Adrenal gland (tissue), 5 donors: Measurements from ENCODE around the gene RCOR1.

Experiments
- CTCF ChIP-seq, 6 experiments: fragments of 450-650 bp in 4 of 6; fragments of 200-600 bp in 2 of 6; sonication (generic) in 1 of 6; IDR thresholded peaks; 1 replicate in 5 of 6; 2 replicates in 1 of 6; pipeline versions ENCODE4 v1.5.1 to v1.8.0; 2016 to 2021; ENCODE audit warnings: antibody characterized with exemption in 6 of 6, mild to moderate bottlenecking in 2 of 6, moderate library complexity in 1 of 6
- POLR2A ChIP-seq, 2 donors: fragments of 450-650 bp; IDR thresholded peaks; one replicate each; pipeline ENCODE4 v1.6.1; 2017; ENCODE audit warnings: antibody characterized with exemption in 2 of 2, mild to moderate bottlenecking in 2 of 2, moderate library complexity in 1 of 2
- donor health status: DM: no; HTN: no; CAD: no.

- TF ChIP-seq POLR2A (IDR thresholded peaks at IDR 0.05): no peak
- TF ChIP-seq CTCF (IDR thresholded peaks at IDR 0.05): no peak
Observed at GRCh38 chr14:102655137-102655536, 62.7 kb downstream of the RCOR1 start.
